HG03575 (cell line): ENCODE measurements around the gene AK1.
"Not testable (repeated sequence)": the region's sequence is repeated elsewhere in the genome, so short reads cannot be mapped to it uniquely, and the experiment has no call there.

Source experiments
- ATAC-seq: cut with Tn5 transposase; IDR thresholded peaks from one replicate; pipeline ENCODE4 v1.9.1; 2021; ENCODE audit not compliant: unreplicated experiment, insufficient number of reproducible peaks, low FRiP score; ENCODE audit errors: extremely low read depth

The AK1 gene

DNA sequence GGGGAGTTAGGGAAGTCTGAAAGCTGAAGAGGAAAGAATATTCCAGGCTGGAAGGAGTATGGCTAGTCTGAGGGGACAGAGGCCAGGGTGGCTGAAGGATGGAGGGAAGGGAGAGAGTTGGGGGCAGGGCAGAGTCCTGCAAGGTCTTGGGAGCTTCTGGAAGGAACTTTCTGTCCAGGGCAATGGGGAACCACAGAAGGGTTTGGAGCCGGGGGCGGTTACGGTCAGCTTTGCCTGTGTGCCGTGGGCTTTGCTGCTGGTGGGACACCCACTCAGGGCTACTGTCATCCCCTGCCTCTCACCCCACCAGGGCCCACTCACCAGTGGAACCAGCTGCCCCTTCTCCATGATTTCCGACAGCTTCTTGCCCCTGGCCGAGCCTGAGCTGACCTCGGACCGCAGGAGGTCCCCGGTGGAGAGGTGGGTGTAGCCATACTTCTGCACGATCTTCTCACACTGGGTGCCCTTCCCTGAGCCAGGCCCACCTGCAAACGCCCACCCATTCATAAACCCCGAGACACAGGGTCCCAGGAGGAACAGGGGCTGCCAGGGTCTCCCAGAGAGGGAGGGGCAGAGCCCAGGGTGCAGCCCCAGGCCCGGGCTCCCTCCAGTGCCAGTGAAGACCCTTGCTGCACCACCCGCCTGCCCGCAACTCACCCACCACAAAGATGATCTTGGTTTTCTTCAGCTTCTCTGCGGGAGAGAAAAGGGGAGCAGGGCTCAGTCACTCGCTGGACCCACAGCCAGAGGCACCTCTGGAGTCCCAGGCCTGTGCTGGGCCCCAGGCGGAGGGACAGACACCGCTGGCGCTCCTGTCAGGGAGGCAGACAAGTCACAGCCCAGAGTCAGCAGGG is 4.9 kb downstream of the AK1 start:
- no peak for ATAC-seq

DNA sequence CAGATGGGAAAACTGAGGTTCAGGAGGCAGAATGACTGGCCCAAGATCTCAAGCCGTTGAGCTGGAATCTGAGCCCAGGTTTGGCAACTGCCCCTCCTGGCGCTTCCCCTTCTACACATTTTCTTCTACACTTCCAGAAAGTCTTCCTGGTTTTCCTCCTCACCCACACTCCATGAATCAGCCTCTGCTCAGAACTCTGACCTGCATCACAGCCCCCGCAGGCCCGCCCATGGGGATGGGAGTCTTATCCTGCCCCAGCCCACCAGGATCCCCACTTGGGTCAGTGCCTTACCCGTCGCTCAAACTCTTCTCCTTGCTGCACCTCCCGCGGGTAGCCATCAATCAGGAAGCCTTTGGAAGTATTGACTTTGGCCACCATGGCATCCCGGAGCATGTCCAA is 5.9 kb downstream of the AK1 start:
- no peak for ATAC-seq

DNA sequence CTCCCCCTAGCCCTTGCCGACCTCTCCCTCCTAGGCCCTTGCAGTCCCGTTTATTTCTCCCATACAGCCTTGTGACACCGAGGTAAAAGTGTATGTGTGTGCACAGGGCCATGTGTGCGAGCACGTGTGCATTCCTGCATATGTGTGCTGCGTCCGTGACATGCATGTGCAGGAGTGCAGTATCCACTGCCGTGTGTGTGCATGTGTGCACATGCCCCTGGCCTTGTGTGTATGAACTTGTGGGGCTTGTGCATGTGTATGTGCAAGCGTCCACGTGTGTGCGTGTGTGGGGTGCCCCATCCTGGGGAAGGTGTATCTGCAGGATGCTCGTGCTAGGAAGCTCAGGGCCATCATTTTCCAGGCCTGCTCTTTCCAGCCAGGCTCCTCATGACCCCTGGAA is 6.6 kb downstream of the AK1 start:
- no peak for ATAC-seq

DNA sequence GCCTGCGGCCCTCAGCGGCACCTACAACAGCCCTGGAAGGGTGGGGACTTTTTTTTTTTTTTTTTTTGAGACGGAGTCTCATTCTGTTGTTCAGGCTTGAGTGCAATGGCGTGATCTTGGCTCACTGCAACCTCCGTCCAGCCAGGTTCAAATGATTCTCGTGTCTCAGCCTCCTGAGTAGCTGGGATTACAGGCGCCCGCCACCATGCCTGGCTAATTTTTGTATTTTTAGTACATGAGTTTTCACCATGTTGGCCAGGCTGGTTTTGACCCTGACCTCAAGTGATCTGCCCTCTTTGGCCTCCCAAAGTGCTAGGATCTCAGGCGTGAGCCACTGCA is 7.4 kb downstream of the AK1 start:
- ATAC-seq, result not testable (repeated sequence)

DNA sequence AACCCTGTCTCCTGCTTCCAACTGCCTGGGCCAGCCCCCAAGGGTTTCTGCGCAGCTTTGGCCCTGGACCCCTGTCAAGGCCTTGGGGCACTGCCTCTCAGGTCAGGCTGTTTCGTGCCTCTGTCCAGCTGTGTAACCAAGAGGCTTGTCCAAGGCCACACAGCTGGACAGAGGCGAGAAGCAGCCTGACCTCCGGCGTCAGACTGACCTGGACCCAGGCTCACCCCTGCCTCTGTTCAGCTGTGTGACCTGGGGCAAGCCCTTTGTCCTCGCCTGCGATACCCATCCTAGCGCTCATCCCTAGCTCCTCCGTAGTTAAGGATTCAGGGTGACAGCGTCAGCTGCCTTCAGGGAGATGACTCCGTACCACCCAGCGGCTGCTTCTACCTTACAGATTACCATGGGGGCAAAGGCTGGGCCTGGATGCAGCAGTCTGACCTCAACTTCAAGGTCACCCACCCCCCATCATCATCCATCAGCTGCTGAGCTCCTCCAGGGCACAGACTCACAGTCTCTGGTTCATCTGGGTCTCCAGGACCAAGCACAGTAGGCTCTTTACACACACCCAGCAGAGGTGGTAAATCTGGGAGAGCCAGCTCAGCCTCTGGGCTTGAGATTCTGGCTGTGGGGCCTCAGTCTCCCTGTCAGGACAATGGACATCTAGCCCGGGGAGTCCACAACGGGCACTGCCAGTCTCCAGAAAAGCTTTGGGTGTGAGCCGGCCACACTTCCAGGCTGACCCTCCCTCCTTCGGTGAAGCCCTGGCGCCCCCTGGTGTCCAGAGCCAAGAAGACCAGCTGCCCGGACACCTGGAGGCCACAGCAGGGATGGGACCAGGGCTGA is 7.9 kb downstream of the AK1 start:
- ATAC-seq, result no peak

DNA sequence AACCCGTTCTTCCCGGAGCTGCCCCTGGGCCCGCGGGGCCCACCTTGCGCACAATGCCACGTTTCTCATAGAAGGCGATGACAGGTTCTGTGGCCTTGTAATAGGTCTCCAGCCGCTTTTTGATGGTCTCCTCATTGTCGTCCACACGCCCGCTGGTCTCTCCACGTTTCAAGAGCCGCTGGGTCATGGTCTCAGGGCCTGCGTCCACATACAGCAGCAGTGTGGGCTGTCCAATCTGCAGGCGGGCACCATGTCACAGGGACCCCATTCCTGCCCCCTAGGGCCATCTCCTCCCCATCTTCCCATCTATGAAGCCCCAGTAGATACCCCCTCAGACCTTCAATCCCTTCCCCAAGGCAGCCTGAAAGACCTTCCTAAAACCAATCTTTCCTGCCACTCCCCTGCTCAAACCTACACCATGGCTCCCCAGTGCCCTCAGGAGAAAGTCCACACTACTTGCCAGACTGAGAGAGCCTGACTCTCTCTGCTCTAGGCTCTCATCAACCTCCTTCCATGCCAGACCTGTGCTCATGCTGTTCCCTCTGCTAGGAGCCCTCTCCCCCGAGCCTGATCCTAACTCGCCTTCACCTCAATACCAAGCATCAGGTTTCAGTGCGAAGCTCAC is 9.1 kb downstream of the AK1 start:
- ATAC-seq, result no peak

DNA sequence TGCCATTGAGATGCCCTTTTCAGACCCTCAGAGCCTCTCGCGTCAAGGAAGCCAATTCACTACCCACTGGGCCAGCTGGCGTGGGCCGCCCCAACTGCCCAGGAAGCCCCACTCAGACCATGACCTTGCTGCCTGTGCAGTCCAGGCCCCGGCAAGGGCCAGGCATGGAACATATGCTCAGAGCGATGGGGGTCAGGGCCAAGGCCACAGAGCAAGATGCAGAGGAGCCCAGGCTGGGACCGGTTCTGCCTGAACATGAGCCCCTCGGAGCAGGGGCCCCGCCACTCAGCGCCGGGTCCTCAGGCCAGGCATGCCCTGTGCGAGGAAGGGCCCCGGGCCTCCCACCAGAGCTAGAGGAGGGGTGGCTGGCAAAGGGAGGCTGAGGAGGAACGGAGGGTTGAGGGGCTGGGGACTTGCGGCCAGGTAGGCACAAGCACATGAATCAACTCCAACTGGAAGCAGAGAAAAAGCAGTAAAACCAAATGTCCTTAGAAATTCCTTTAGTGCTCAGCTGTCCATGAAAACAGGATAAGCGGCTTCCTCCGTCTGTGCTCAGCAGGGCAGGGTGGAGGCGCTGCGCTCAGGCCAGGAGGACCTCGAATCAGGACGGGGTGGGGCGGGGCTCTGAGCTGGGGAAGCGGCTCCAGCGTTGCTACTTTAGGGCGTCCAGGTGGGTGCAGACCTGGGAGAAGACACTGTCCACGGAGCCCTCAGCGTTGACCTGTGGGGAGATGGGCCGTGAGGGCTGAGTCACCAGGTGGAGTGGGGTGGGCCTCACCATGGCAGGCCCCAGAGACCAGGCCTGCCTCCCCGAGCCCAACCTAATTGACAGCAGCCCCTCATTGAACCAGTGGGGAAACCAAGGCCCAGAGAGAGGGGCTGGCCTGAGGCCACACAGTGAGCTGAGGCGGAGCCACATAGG is 9.9 kb downstream of the AK1 start:
- ATAC-seq, result no peak

DNA sequence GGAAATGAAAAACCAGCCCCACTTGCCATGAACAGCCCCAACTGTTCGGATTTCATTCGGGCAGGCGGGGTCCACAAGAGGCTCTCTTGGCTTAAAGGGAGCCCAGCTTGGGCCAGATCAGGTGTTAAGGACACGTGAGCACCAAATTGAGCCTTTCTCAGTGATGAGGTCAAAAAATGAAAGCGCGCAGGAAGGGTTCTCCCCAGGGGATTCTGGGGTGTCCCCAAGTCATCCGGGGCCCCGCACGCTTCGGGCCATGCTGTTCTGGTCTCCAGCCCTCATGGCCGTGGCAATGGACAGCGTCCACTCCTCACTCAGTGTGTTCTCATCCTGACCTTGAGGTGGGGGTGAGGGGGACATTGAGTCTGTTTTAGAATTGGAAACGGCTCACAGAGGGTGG is 10.9 kb downstream of the AK1 start:
- no peak for ATAC-seq

DNA sequence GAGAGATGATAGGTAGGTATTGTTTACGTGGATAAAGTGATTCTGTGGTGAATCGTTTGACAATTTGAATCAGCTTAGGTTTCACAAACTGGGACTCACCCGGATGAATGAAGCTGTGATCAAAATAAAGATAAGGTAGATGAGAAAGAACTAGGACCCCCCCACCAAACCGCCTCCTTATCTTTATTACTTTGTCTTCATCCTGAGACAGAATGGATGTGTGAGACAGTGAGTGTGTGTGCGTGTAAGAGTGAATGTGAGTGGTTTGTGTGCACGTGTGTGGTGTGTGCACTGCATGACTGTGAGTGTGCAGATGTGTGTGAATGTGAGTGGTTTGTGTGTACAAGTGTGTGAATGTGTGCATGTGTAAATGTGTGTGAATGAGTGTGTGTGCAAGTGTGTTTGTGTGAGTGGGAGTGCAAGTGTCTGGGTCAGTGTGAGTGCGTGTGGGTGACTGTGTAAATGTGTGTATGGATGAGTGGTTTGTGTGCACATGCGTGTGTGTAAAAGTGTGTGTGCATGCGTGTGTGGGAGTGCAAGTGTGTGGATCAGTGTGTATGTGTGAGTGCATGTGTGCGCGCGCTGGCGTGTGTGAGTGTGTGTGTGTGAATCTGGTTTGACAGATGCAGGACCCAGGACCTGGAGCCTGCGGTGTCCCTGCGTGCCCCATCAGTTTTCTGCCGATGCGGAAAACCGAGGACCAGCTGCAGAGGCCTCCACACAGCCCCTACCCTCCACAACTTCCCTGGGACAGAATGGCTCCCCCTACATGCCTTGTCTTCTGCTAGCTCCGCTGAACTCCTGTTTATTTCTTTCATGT is 11.6 kb downstream of the AK1 start:
- ATAC-seq, result no peak

DNA sequence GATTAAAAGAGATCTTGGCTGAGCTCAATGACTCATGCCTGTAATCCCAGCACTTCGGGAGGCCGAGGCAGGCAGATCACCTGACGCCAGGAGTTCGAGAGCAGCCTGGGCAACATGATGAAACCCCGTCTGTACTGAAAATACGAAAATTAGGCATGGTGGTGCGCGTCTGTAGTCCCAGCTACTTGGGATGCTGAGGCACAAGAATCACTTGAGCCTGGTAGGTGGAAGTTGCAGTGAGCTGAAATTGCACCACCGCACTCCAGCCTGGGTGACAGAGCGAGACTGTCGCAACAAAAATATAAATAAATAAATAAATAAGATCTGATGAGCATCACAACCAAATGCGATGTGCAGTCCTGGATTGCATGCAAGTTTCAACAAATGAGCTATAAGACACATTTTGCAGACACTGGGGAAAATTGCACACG is 14.3 kb downstream of the AK1 start:
- ATAC-seq, result no peak

DNA sequence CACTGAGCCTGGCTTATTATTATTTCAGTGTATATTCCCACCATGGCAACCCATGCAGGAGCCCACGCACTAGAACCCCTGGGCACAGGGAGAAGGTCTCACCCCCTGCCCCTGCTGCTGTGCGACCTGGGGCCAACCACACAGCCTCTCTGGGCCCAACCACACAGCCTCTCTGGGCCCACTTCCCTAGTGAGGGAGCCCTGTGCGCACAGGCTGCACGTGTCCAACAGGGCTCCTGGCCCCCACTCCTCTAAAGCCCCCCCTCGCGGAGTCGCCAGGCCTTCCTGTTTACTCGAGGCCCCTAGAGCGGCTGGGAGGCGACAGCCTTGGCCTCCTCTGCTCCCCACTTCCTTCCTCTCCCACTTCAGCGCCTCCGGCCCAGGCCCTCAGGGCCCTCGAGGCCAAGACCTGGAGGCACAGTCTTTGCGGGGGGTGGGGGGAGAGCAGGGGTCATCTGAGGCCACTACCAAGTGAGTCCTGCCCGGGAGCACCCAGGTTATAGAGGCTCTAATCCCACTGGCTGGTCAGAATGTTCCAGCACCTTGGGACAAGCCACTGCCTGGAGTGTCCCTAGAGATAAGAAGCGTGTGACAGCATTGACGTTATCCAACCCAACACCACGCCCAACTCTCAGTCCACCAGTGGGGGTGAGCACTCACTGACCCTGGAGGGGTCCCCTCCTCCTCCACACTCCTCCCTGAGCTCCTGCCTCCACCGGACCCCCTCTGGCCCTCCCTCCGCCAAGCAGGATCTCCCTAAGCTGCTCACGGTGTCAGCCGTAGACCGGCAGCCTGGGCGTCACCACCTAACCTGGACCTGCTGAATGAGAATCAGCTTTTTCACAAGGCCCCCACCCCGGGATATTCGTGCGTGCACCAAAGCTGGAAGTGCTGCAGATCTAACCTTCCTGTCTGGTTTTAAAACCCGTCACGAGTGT is 15.1 kb downstream of the AK1 start:
- ATAC-seq, result no peak

DNA sequence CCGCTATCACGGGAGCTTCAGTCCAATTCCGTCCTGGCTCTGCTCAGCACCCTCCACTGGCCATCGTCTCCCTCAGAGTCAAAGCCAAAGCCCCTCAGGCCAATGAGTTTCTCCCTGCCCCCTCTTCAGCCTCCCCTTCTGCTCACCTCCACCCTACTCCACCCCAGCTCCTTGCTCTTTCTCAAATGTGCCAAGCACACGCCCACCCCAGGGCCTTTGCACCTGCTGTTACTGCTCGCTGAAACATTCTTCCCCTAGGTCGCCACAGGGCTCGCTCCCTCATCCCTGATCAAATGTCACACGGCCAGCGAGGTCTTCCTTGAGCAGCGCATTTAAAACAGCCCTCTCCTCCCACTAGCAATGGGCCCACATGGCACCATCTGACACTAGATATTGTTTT is 16.7 kb downstream of the AK1 start:
- no peak for ATAC-seq

DNA sequence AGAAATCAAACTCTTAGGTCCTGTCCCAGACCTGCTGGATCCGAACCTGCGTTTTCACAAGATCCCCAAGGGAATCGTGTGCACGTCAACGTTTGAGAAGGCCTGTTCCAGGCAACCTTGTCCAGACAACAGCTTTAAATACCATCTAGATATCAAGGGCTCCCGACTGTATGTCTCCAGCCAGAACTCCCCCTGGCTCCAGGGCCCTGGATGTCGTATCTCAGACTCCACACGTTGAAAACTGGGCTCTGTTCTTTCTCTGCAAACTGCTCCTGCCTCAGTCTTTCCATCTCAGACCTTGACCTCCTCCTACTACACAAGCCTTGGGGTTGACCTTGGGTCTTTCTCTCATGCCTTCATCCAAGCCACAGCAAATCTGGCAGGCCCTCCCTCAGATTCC is 17.2 kb downstream of the AK1 start:
- ATAC-seq, result no peak

DNA sequence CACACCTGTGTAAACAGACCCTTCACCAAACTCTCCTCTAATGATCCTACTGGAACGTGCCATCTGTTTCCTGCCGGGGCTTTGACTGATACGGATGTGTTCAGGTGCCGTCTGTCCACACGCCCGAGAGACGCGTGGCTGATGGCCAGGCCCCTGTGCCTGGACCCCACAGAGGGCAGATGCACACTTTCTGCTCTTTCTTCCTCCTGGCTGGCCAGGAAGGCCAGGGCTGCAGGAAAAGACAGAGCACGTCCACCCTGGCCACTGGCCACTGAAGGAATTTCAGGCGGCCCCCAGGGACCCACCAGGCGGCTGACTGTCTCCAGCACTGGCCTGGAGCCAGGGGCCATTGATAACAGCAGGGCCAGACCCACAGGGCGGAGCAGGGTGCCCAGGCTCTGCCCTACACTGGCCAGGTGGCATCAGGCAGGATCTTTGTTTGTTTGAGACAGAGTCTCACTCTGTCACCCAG is 19.4 kb downstream of the AK1 start:
- no peak for ATAC-seq

DNA sequence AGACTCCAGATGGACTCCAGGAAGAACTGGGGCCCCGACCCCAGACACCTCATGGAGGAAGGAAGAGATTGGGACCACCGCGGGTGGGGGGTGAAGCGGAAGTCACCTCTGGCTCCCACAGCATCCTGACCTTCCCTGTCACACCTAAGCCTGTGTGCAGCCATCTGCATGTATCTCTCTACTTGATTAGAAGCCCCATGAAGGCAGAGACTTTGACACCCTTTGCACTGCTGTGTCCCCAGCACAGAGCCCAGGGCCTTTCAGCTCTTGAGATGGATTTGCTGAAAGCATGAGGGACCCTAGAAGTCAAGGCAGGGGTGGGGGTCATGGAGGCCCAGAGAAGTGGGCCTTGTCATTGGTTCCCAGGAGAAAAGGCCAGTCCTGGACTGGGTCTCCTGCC is 20.2 kb downstream of the AK1 start:
- no peak for ATAC-seq

DNA sequence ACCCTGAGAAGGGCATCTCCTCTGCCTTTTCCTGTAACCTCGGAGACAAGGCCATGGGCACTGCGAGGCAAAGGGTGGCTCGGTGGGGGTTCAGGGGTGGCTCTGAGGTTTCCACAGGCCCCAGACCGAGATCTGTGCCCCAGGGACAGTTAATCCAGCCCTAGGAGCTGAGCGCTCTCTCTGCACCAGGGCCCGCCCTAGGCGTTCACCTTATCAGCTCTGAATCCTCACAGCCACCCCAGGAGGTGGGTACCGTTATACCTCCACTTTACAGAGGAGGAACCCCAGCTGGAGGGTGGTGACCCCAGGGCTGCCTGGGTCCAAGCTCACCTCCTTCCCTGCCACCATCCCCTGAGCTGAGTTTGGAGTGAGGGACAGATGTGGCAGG is 20.8 kb downstream of the AK1 start:
- ATAC-seq, result no peak

DNA sequence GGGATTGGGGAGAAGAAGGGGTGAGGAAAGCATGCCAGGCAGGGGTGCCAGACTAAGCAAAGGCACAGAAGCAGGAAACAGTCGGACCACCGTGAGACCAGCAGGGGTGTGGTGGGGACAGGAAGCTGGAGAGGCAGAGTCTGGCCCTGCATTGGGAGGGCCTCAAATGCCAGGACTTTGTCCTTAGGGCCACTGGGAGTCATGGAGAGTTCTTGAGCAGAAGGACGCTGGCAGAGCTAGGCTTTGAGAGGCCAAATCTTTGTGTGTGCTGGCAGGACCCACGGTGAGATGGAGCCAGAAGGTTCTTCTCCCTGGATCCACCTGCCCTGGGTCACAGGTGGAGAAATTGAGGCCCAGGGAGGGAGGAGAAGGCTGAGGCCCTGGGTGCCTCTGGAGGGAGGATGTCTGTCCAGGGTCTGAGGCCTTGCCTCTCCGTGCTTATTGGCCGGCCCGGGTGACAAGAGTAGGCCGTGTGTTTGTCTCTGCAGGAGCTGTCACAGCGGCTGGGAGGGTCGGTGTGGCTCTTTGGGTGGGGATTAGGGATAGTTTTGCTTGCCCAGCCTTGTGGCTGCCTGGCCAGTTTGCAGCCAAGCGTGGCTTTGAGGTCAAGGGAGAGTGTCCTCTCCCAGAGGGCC is 21.3 kb downstream of the AK1 start:
- no peak for ATAC-seq
